ENCODE results near the gene GRIK2.

DNA sequence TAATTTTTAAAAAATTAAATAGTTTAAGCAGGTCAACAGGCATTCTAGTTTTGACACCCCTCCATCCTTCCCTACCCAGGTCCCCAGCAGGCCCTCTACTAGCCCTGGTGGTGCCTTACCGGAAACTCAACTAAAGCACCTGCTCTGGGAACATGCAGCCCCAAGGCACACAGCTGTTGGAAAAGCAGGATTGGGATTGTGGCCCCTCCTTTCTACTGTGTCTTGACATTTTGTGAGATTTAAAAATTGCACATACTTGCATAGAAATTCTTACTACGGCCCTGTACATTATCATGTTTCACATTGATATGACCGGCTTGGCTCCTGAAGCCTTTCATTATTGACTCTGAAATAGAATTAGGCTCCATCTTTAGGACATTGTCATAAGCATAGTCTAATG lies 423.2 kb downstream of the GRIK2 start:
- TF ChIP-seq POLR2A (IDR thresholded peaks at IDR 0.05; ENCODE audit: low read depth): no peak
- TF ChIP-seq, protein P1, sequence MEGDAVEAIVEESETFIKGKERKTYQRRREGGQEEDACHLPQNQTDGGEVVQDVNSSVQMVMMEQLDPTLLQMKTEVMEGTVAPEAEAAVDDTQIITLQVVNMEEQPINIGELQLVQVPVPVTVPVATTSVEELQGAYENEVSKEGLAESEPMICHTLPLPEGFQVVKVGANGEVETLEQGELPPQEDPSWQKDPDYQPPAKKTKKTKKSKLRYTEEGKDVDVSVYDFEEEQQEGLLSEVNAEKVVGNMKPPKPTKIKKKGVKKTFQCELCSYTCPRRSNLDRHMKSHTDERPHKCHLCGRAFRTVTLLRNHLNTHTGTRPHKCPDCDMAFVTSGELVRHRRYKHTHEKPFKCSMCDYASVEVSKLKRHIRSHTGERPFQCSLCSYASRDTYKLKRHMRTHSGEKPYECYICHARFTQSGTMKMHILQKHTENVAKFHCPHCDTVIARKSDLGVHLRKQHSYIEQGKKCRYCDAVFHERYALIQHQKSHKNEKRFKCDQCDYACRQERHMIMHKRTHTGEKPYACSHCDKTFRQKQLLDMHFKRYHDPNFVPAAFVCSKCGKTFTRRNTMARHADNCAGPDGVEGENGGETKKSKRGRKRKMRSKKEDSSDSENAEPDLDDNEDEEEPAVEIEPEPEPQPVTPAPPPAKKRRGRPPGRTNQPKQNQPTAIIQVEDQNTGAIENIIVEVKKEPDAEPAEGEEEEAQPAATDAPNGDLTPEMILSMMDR (IDR thresholded peaks at IDR 0.05): no peak
- no peak for TF ChIP-seq EP300 (IDR thresholded peaks at IDR 0.05)

Data from esophagus muscularis mucosa (tissue), 4 donors.